DND-41 (cell line): ENCODE data around the gene TREH.

Experiments used
- ATAC-seq: fragments of 200-7000 bp; cut with Tn5 transposase; 3 replicates; pipeline ENCODE4 v1.9.1; 2021; ENCODE audit warnings: low read depth; ENCODE audit not compliant: insufficient read depth
- DNase-seq: peaks from one replicate; pipeline ENCODE4 v3.0.0-alpha.2; 2020
- H2AFZ ChIP-seq: 2 replicates; pipeline ENCODE4 v1.6.0; 2012; ENCODE audit warnings: low read depth, low read length
- H3K27ac ChIP-seq: 2 replicates; pipeline ENCODE4 v1.5.1; 2012; ENCODE audit warnings: low read length, inconsistent platforms
- H3K27me3 ChIP-seq: fragments of 200-600 bp; sonication (generic); 2 replicates; pipeline ENCODE4 v1.6.0; 2012; ENCODE audit warnings: low read length, mild to moderate bottlenecking, inconsistent platforms; ENCODE audit not compliant: insufficient read depth, poor library complexity
- H3K36me3 ChIP-seq: 2 replicates; pipeline ENCODE4 v1.5.1; 2012; ENCODE audit warnings: low read length, inconsistent platforms; ENCODE audit not compliant: insufficient read depth
- H3K4me1 ChIP-seq: 2 replicates; pipeline ENCODE4 v1.5.1; 2012; ENCODE audit warnings: mild to moderate bottlenecking, low read length; ENCODE audit not compliant: insufficient read depth
- H3K4me2 ChIP-seq: 2 replicates; pipeline ENCODE4 v1.6.0; 2012; ENCODE audit warnings: mild to moderate bottlenecking, moderate library complexity, low read length, inconsistent platforms; ENCODE audit not compliant: insufficient read depth
- H3K4me3 ChIP-seq, 2 experiments: fragments of 200-600 bp in 1 of 2; shearing (Covaris generic) in 1 of 2; 2 replicates each; pipeline ENCODE4 v1.5.1; 2012 to 2016; ENCODE audit warnings: inconsistent platforms in 2 of 2, low read length in 2 of 2, mild to moderate bottlenecking in 2 of 2, low read depth in 1 of 2, moderate library complexity in 1 of 2
- H3K79me2 ChIP-seq: 2 replicates; pipeline ENCODE4 v1.6.0; 2012; ENCODE audit warnings: low read length, inconsistent platforms; ENCODE audit not compliant: insufficient read depth
- H3K9ac ChIP-seq: 2 replicates; pipeline ENCODE4 v1.6.0; 2012; ENCODE audit warnings: low read depth, mild to moderate bottlenecking, inconsistent platforms, low read length, moderate library complexity
- H3K9me3 ChIP-seq: 2 replicates; pipeline ENCODE4 v1.5.1; 2012; ENCODE audit warnings: low read length, moderate library complexity, mild to moderate bottlenecking, inconsistent platforms; ENCODE audit not compliant: insufficient read depth, severe bottlenecking
- H4K20me1 ChIP-seq: 2 replicates; pipeline ENCODE4 v1.6.0; 2012; ENCODE audit warnings: low read length; ENCODE audit not compliant: insufficient read depth
- EZH2 ChIP-seq: IDR thresholded peaks from 3 replicates; pipeline ENCODE4 v1.6.1; 2012; ENCODE audit warnings: borderline replicate concordance, low read depth, mild to moderate bottlenecking, moderate library complexity, low read length, inconsistent platforms; ENCODE audit not compliant: severe bottlenecking
- TF ChIP-seq, protein P1 (sequence below): IDR thresholded peaks from 2 replicates; pipeline ENCODE4 v1.5.1; 2012; ENCODE audit warnings: borderline replicate concordance, low read length, moderate library complexity, mild to moderate bottlenecking; ENCODE audit not compliant: poor library complexity, severe bottlenecking; ENCODE audit errors: extremely low read depth

Gene TREH

DNA sequence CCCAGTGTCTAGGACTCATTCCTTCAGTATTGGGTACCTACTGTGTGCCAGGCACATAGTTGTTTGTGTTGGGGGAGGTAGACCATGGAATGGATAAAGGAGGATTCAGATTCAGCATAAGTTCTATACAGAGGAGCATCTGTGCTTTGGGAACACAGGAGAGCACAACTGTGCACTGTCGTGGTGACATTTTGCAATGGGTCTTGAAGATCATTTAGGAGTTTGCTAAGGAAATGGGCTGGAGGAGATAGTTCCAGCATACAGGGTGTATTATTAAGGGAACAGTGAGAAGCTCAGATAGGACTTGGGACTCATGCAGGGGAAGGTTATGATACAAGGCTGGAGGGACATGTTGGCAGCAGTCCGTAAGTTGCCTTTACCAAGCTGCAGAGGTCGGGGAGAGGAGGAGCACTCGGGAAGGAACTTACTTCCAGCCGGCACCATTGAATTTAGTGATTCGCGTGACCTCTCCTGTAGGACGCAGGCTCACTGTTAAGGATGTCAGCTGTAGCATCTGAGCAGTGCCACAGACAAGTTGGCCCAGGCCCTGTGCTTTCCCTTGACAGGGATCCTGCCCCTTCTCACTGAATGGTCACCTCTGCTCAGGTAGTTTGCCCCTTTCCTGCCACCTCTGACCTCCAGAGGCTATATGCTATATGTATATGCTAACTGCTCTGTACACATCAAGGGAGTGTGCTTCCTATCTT lies 25.6 kb downstream of the TREH start:
- H3K27me3 ChIP-seq: no peaks in the 10 kb centered on the region
- H3K36me3 ChIP-seq: no peaks in the 10 kb centered on the region
- no peak overlapping the region for H3K4me3 ChIP-seq
- no peak overlapping the region for H3K9ac ChIP-seq
- H3K4me2 ChIP-seq: no peak overlapping the region
- H3K27ac ChIP-seq: no peak overlapping the region
- H3K79me2 ChIP-seq: no peaks in the 10 kb centered on the region
- H3K9me3 ChIP-seq: no peaks in the 10 kb centered on the region
- TF ChIP-seq, protein P1, sequence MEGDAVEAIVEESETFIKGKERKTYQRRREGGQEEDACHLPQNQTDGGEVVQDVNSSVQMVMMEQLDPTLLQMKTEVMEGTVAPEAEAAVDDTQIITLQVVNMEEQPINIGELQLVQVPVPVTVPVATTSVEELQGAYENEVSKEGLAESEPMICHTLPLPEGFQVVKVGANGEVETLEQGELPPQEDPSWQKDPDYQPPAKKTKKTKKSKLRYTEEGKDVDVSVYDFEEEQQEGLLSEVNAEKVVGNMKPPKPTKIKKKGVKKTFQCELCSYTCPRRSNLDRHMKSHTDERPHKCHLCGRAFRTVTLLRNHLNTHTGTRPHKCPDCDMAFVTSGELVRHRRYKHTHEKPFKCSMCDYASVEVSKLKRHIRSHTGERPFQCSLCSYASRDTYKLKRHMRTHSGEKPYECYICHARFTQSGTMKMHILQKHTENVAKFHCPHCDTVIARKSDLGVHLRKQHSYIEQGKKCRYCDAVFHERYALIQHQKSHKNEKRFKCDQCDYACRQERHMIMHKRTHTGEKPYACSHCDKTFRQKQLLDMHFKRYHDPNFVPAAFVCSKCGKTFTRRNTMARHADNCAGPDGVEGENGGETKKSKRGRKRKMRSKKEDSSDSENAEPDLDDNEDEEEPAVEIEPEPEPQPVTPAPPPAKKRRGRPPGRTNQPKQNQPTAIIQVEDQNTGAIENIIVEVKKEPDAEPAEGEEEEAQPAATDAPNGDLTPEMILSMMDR: no peak
- no peak for TF ChIP-seq EZH2
- H2AFZ ChIP-seq: no peak overlapping the region
- ATAC-seq (no peak), DNase-seq (no peak)
- H3K4me1 ChIP-seq: peaks cover 18% of the 10 kb centered on the region
- no peaks in the 10 kb centered on the region for H4K20me1 ChIP-seq

DNA sequence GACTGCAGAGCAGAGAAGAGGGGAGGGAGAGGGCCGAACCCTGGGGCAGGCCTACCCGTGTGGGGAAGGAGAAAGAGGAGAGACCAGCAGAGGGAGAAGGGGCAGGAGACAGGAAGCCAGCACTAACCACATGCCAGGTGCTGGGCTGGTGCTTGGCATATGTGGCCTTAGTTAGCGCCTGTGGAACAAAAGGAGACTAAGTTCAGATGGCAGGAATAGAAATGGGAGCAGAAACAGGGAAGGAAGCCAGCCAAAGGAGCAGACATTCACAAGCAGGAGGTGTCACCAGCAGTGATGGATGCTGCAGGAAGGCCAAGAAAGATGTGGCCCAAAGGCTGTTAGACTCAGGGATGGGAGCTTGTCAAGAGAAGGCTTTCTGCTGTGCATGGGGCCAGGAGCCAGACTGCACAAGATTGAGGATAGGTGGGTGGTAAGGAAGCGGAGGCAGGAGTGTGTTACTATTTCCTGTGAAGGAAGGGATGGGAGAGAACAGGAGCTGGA lies 26.7 kb downstream of the TREH start:
- Histone ChIP-seq H3K4me2 (no peak overlapping the region), H3K4me1 (peaks cover 18% of the 10 kb centered on the region), H4K20me1 (no peaks in the 10 kb centered on the region), H3K9me3 (no peaks in the 10 kb centered on the region), H3K4me3 (no peak overlapping the region), H3K79me2 (no peaks in the 10 kb centered on the region), H3K27me3 (no peaks in the 10 kb centered on the region), H3K9ac (no peak overlapping the region), H3K27ac (peak overlapping the region; percentile 46; the same call in 1 of the 2 replicates), H3K36me3 (no peaks in the 10 kb centered on the region), H2AFZ (no peak overlapping the region)
- DNase-seq (peak; percentile 65), ATAC-seq (peak; percentile 97)
- TF ChIP-seq, protein P1: peak; percentile 15
- no peak for TF ChIP-seq EZH2

DNA sequence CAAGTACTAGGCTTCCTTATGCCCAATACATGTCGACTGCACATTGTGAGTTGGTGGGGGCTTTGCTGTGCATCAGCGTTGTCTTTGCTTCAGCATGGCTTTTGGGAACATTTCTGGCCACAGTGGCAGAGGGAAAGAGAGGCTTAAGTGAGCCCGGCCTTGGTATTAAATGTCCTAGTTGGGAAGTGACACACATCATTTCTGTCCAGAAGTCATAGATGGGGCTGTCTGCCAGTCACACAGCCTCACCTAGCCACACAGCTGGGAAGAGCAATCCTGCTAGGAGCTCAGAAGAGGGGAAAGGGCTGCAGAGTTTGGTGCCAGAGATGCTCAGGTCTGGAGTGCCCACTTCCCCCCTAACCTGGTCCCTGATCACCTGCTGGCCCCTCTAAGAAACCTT lies 27.6 kb downstream of the TREH start:
- no peak overlapping the region for H3K4me2 ChIP-seq
- no peaks in the 10 kb centered on the region for H3K27me3 ChIP-seq
- H4K20me1 ChIP-seq: no peaks in the 10 kb centered on the region
- H3K9ac ChIP-seq: no peak overlapping the region
- peaks cover 18% of the 10 kb centered on the region for H3K4me1 ChIP-seq
- H3K4me3 ChIP-seq: no peak overlapping the region
- no peaks in the 10 kb centered on the region for H3K36me3 ChIP-seq
- no peaks in the 10 kb centered on the region for H3K9me3 ChIP-seq
- no peak overlapping the region for H3K27ac ChIP-seq
- H2AFZ ChIP-seq: no peak overlapping the region
- ATAC-seq: no peak
- no peak for DNase-seq
- TF ChIP-seq EZH2: no peak
- TF ChIP-seq, protein P1: no peak
- no peaks in the 10 kb centered on the region for H3K79me2 ChIP-seq
